ENCODE data around the gene BCL2L13.

- TF ChIP-seq CTCF (IDR thresholded peaks at IDR 0.05; ENCODE audit: insufficient read depth, low read depth, low read length) (no peak), EZH2 (IDR thresholded peaks at IDR 0.05; ENCODE audit: insufficient read depth, low read length) (no peak)
Measured at GRCh38 chr22:17777005-17777716, 138.6 kb downstream of the BCL2L13 start.
